ENCODE measurements around the gene LGR6.

The LGR6 gene

GRCh38 chr1:202285908-202286307 is 92.3 kb downstream of the LGR6 start:
- no peak for DNase-seq (ENCODE audit: low read depth)
- no peak for TF ChIP-seq CTCF (conservative IDR thresholded peaks at IDR 0.05; ENCODE audit: low read length)
- no peak overlapping the region for H3K4me3 ChIP-seq (ENCODE audit: low read length)

GRCh38 chr1:202286622-202287097 is 93.1 kb downstream of the LGR6 start:
- no peak overlapping the region for H3K4me3 ChIP-seq (ENCODE audit: low read length)
- DNase-seq (ENCODE audit: low read depth) = peak; percentile 79
- no peak for TF ChIP-seq CTCF (conservative IDR thresholded peaks at IDR 0.05; ENCODE audit: low read length)

GRCh38 chr1:202287196-202287595 is 93.6 kb downstream of the LGR6 start:
- DNase-seq (ENCODE audit: low read depth) = no peak
- TF ChIP-seq CTCF (conservative IDR thresholded peaks at IDR 0.05; ENCODE audit: low read length) = no peak
- no peak overlapping the region for H3K4me3 ChIP-seq (ENCODE audit: low read length)

GRCh38 chr1:202288177-202288576 is 94.6 kb downstream of the LGR6 start:
- TF ChIP-seq CTCF (conservative IDR thresholded peaks at IDR 0.05; ENCODE audit: low read length) = no peak
- DNase-seq (ENCODE audit: low read depth) = no peak
- no peak overlapping the region for H3K4me3 ChIP-seq (ENCODE audit: low read length)

- DNase-seq (ENCODE audit: low read depth) = no peak
- no peak overlapping the region for H3K4me3 ChIP-seq (ENCODE audit: low read length)
- TF ChIP-seq CTCF (conservative IDR thresholded peaks at IDR 0.05; ENCODE audit: low read length) = no peak
Observed at GRCh38 chr1:202289009-202289408, 95.4 kb downstream of the LGR6 start.

GRCh38 chr1:202291001-202291400 is 97.4 kb downstream of the LGR6 start:
- no peak for DNase-seq (ENCODE audit: low read depth)
- no peak for TF ChIP-seq CTCF (conservative IDR thresholded peaks at IDR 0.05; ENCODE audit: low read length)
- no peak overlapping the region for H3K4me3 ChIP-seq (ENCODE audit: low read length)

GRCh38 chr1:202291961-202292712 is 98.5 kb downstream of the LGR6 start:
- DNase-seq (ENCODE audit: low read depth) = peak; percentile 84
- H3K4me3 ChIP-seq (ENCODE audit: low read length) = no peak overlapping the region
- TF ChIP-seq CTCF (conservative IDR thresholded peaks at IDR 0.05; ENCODE audit: low read length) = no peak

Measured in AG10803 (cell line).